GM19467 (cell line): ENCODE measurements around the gene POLA2.
"Not testable (repeated sequence)": the region's sequence is repeated elsewhere in the genome, so short reads cannot be mapped to it uniquely, and the experiment has no call there.

Experiments used
- ATAC-seq: cut with Tn5 transposase; IDR thresholded peaks from one replicate; pipeline ENCODE4 v1.9.1; 2021; ENCODE audit warnings: mild to moderate bottlenecking, moderate library complexity; ENCODE audit not compliant: unreplicated experiment

POLA2 gene

GRCh38 chr11:65241692-65242091 lies 20.1 kb upstream of the POLA2 start:
- ATAC-seq, result no peak

DNA sequence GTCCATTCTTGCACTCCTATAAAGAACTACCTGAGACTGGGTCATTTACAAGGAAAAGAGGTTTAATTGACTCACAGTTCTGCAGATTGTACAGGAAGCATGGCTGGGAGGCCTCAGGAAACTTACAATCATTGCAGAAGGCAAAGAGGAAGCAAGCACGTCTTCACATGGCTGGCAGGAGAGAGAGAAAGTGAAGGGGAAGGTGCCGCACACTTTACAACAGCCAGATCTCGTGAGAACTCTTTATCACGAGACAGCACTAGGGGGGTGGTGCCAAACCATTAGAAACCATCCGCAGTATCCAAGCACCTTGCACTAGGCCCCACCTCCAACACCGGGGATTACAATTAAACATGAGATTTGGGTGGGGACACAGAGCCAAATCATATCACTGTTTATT lies 19.4 kb upstream of the POLA2 start:
- no peak for ATAC-seq

DNA sequence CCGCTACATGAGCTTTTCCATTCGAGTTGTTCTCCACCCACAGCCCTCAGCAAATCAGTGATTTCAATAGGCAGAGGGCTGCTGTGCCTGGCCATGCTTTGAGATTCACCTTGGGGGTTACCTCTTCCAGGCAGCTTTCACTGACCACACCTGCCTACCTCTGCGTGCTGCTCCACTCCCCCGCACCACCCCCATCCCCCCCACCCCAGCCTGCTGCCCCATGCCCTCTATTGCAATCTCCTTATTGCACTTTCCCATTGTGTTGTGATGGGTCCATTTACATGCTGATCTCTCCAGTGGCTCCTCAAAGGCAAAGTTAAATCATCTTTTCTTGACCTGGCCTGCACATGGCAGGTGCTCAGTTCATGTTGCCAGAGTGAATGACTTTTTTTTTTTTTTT lies 18.0 kb upstream of the POLA2 start:
- no peak for ATAC-seq

- ATAC-seq, result not testable (repeated sequence)
Measured at GRCh38 chr11:65245046-65245445, 16.7 kb upstream of the POLA2 start.

GRCh38 chr11:65246506-65246905 lies 15.3 kb upstream of the POLA2 start:
- no peak for ATAC-seq

DNA sequence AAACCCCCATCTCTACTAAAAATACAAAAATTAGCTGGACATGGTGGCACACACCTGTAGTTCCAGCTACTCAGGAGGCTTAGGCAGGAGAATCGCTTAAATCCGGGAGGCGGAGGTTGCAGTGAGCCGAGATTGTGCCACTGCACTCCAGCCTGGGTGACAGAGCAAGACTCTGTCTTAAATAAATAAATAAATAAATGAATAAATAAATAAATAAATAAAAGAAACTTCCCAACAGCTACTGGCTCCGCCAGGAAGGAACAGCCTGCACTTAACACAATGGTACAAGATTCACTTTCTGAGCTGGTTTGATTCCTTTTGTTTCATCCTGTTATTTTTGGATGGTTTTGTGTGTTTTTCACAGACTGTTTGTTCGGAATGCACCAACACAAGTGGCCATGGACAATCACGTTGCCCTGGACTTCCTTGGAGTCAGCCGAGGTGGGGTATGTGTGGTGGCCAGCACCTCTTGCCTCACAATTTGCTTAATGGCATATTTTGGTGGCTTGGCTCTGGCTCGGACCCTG lies 13.5 kb upstream of the POLA2 start:
- ATAC-seq, result not testable (repeated sequence)

DNA sequence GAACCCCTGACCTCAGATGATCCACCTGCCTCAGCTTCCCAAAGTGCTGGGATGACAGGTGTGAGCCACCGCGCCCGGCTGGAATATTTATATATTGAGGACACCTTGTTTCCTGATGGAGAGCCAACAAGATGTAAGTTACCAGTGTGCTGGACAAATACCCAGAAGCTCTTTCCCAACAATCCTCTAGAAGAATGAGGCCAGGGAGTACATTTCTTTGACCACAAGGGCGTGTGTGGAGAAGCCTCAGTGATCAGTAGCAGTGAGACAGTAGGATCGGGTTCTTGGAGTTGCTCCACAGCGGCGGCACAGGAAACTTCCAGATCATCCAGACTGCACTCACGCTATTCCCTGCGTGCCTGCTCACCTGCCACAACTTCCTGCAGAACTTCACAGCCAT lies 10.3 kb upstream of the POLA2 start:
- no peak for ATAC-seq

DNA sequence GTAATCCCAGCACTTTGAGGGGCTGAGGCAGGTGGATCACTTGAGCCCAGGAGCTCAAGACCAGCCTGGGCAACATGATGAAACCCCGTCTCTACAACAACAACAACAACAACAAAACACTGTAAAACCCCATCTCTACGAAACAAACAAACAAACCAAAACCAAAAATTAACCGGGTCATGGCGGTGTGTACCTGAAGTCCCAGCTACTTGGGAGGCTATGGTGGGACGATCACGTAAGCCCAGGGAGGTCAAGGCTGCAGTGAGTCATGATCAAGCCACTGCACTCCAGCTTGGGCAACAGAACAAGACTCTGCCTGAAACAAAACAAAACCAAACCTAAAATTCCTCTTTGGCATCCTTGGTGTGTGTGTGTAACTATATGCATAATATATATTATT lies 7.0 kb upstream of the POLA2 start:
- ATAC-seq, result no peak

DNA sequence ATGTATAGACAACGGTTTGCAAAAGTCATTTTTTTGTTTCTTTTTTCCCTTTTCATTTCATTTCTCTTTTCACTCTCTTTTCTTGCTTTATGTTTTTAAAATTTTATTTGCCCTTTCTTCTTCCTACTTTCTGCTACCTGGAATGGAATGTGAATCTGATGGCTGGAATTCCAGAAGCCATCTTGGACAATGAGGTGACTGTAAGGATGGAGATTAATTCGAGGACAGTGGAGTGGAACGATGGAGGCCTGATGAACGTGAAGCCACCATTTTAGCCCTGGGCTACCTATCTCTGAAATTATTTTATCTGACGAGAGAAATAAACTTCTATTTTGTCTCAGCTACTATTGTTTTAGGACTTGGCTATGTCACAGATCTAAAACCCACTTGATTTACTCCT lies 2.8 kb upstream of the POLA2 start:
- no peak for ATAC-seq

DNA sequence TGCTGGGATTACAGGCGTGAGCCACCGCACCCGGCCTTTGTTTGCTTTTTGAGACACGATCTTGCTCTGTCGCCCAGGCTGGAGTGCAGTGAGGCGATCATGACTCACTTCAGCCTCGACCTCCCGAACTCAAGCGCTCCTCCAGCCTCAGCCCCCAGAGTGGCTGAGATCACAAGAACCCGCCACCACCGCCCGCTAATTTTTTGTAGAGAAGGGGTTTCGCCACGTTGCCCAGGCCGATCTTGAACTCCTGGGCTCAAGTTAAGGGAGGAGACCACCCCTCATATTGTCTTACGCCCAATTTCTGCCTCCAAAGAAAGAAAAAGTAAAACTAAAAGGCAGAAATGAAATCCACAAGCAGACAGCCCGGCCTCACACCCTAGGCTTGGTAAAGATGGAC lies 1.5 kb upstream of the POLA2 start:
- ATAC-seq, result no peak

GRCh38 chr11:65260756-65261590 lies 789 bp upstream of the POLA2 start:
- peak; percentile 12 for ATAC-seq

DNA sequence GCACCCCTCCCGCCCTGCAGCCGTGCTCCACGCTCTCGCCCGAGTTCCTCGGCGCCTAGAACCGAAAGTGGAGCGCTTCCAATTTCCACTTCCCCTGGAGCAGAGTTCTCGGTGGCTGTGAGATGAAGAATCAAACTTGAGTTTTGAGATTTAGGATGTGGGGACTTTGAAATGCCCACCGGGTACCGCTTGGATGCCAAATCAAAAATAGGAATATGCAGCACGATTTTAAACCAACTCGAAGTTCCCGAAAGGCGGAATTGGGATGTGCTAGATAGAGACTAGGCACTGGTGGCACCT lies 569 bp downstream of the POLA2 start:
- ATAC-seq, result no peak

DNA sequence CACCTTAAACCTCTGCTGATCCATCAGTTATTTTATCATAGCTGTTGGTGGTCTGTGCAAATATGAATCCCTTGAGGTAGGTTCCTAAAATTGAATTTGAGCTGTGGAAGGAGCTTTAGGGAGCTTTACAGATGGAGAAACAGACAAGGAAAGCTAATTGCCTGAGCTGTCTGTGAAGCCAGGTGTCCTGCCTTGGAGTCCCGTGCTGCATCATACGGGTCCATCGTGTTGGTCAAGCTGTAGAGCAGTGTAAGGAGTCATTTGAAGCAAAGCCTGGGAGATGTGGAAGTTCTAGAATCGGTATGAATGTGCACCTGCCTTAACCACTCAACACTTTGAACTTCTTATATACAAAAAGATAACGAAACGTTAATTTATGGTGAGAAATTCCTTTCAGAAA lies 1.0 kb downstream of the POLA2 start:
- ATAC-seq, result no peak

- ATAC-seq, result not testable (repeated sequence)
Measured at GRCh38 chr11:65264747-65265146, 3.0 kb downstream of the POLA2 start.

DNA sequence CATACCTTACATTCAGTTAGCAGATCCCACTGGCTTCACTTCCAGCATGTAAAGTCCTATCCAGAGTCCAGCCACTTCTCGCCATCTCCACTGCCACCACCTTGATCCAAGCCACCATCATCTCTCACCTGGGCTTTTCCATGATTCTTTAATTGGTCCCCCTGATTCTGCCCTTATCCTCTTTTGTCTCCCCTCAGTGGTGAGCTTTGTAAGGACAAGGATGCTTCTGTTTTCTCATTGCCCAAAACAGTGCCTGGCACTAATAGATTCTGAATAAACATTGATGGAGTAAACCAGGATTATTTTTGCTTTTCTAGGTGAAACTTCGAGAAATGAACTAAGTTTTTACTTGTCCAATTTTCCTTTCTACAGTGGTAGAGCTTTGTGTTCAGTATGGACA lies 4.4 kb downstream of the POLA2 start:
- ATAC-seq, result no peak

- ATAC-seq, result no peak
Measured at GRCh38 chr11:65274735-65275682, 13.2 kb downstream of the POLA2 start.

DNA sequence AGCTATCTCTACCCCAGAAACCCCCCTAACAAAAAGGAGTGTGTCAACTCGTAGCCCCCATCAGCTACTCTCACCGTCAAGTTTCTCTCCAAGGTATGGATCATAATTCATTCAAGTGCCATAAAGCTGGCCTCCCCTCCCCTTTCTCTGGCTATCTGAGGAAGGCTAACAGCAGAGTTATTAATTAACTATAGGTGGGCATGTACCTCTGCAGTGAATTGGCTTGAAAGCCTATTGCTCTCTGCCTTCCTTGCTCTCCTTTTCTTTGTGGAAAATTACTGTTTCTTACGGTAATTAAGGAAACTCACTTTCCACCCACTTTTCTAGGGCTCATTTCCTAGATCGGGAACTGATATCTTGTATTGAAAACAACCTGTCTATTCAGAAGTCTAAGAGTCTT lies 14.1 kb downstream of the POLA2 start:
- ATAC-seq, result no peak

GRCh38 chr11:65277631-65278277 lies 16.0 kb downstream of the POLA2 start:
- no peak for ATAC-seq

DNA sequence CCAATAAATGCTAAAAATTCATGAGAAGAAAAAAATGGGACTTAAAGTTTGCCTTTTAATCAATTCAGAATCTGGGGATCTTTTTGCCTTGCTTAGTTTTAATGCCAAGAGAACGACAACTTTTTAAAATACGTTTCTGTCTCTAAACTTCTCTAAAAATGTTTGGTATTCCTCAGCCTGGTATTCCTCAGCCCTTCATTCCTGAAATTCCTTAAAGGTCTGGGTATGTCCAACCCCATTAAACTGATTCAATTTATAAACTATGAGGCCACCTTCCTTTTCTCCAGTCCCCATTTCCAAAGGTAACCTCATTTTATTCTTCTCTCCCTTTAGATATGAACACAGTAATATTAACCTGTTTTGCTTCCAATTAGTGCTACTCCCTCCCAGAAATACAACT lies 16.6 kb downstream of the POLA2 start:
- no peak for ATAC-seq

- no peak for ATAC-seq
Measured at GRCh38 chr11:65279279-65279678, 17.5 kb downstream of the POLA2 start.

- ATAC-seq, result no peak
Measured at GRCh38 chr11:65279741-65280440, 18.1 kb downstream of the POLA2 start.
